GM12892 (cell line): ENCODE measurements around the gene TAS2R14.

Experiments used
- POLR2AphosphoS5 ChIP-seq: IDR thresholded peaks from 2 replicates; pipeline ENCODE4 v1.6.1; 2011; ENCODE audit warnings: low read depth, low read length, control low read depth
- TAF1 ChIP-seq: IDR thresholded peaks from 2 replicates; pipeline ENCODE4 v1.6.1; 2011; ENCODE audit warnings: low read depth, mild to moderate bottlenecking, control low read depth, low read length, borderline replicate concordance

GRCh38 chr12:10900530-10900929 is 38.5 kb downstream of the TAS2R14 start:
- TF ChIP-seq TAF1: no peak
- no peak for TF ChIP-seq POLR2AphosphoS5
